ENCODE measurements around the gene IGF1R. TPM values are rescaled to one million over a fixed set of nuclear protein-coding genes. Genes with fewer than 3 reads are reported as not detected.

The IGF1R gene
- total RNA-seq, 2 donors from 2014 or later, result 25.7 to 40.1 TPM

DNA sequence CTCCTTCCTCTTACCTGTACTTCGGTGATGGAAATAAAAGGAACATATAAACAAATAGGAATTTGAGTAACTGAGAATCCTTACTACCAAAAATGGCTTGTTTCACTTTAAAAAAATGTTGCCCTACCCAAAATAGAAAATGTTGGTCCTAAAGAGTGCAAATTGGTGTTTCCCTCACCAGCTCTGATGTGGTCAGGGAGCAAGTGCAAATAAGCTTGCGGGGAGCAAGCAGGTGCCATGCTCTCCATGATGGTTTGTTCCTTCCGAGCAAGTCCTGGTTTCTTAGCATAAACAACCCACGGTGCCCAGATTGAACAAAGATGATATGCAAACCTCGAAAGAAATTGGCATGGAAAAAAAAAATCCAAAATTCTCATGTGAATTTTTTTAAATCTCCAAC is 290.5 kb downstream of the IGF1R start:
- no peak for DNase-seq
- Mint-ChIP-seq H3K9me3 (no peaks in the 10 kb centered on the region), H3K4me1 (ENCODE audit: low read depth) (peaks cover 26% of the 10 kb centered on the region), H3K27me3 (ENCODE audit: low read depth) (no peaks in the 10 kb centered on the region), H3K4me3 (no peak overlapping the region), H3K27ac (no peak overlapping the region), H3K36me3 (ENCODE audit: insufficient read depth in 2 of 2) (peaks cover 0 to 9% of the 10 kb centered on the region in 2 donors)
- no peak for ATAC-seq (replicated peaks in 1 of 2)

DNA sequence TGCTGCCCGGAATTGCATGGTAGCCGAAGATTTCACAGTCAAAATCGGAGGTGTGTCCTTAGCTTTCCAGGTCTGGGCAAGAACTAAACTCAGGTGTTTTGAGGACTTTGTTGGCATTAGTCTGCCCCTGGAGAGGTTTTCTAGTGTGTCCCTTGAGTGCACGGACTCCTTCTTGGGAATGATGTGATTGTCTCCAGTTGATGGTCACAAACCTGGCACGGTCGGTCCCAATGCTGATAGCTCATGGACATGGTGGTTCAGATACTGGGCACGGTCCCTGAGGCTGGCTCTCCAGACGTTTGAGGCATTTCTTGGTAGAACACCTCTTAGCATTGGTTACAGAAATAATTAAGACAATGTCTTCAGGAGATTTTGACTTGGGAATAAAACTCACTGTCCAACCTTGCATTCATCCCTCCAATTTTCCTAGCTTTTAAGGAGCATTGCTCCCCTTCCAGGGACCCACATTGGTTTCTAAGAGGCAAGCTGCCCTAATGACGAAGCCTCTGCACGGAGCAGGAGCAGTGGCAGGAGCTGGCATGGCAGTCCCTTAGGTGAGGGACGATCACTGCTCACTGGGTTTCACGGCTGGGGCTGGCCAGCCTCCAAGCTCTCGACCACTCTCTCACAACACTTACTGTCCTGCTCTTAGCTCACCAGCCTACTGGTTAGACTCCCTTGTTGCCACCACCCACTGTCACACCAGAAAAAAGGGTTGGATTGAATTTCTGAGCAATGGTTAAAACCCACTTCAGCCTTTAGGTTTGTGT is 291.2 kb downstream of the IGF1R start:
- H3K4me1 Mint-ChIP-seq (ENCODE audit: low read depth), result peaks cover 26% of the 10 kb centered on the region
- DNase-seq, result no peak
- no peak overlapping the region for H3K4me3 Mint-ChIP-seq
- H3K9me3 Mint-ChIP-seq, result no peaks in the 10 kb centered on the region
- peaks cover 0 to 9% of the 10 kb centered on the region in 2 donors for H3K36me3 Mint-ChIP-seq (ENCODE audit: insufficient read depth in 2 of 2)
- H3K27ac Mint-ChIP-seq, result no peak overlapping the region
- ATAC-seq (replicated peaks in 1 of 2), result no peak
- no peaks in the 10 kb centered on the region for H3K27me3 Mint-ChIP-seq (ENCODE audit: low read depth)

DNA sequence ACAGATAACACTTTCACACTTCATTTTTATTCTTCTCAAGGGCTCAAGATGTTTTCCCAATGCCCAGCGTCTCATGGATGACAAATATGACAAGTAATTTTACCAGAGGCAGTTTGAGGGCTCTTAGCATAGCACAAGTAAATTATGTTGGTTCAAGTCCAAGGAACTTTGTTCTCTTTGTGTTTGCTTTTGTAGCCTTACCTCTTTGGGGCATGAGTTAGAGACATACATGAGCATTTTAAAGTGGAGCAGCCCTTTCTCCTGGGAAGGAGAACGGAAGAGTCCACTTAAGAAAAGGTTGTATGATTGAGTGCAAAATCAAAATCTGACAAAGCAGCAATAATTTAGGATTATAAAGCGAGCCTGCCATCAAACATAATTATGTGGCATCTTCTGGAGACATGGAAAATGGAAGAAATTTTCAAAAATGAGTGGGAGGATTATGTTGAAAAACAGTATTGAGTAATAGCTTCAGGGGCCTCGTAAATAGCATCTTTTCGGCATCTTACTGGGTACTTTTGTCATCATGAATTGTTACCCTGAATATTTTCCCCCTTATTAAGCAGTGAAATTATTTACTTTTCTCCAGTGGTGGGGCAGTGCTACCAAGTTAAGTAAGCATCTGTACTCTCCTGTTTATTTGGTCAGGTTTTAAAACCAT is 293.4 kb downstream of the IGF1R start:
- Mint-ChIP-seq H3K27ac (no peak overlapping the region), H3K4me3 (no peak overlapping the region), H3K9me3 (no peaks in the 10 kb centered on the region), H3K27me3 (ENCODE audit: low read depth) (no peaks in the 10 kb centered on the region), H3K36me3 (ENCODE audit: insufficient read depth in 2 of 2) (peaks cover 0 to 6% of the 10 kb centered on the region in 2 donors), H3K4me1 (ENCODE audit: low read depth) (peaks cover 20% of the 10 kb centered on the region)
- DNase-seq (no peak), ATAC-seq (replicated peaks in 1 of 2) (no peak)

DNA sequence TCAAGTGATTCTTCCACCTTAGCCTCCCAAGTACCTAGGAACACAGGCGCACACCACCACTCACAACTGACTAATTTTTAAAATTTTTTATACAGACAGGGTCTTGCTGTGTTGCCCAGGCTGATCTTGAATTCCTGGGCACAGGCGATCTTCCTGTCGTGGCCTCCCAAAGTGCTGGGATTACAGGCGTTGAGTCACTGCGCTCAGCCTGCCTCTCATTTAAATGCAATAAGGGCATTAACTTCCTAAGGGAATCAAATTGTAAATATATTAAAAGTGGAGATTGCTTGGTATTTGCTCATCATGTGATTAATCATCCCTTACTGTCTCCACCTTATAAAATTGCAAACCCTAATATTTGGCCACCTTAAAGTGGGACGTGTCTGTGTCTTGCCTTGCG is 294.1 kb downstream of the IGF1R start:
- Mint-ChIP-seq H3K36me3 (ENCODE audit: insufficient read depth in 2 of 2) (peaks cover 0 to 5% of the 10 kb centered on the region in 2 donors), H3K4me3 (no peak overlapping the region), H3K27me3 (ENCODE audit: low read depth) (no peaks in the 10 kb centered on the region), H3K4me1 (ENCODE audit: low read depth) (peaks cover 13% of the 10 kb centered on the region), H3K27ac (no peak overlapping the region), H3K9me3 (no peaks in the 10 kb centered on the region)
- ATAC-seq (replicated peaks in 1 of 2) (no peak), DNase-seq (no peak)

DNA sequence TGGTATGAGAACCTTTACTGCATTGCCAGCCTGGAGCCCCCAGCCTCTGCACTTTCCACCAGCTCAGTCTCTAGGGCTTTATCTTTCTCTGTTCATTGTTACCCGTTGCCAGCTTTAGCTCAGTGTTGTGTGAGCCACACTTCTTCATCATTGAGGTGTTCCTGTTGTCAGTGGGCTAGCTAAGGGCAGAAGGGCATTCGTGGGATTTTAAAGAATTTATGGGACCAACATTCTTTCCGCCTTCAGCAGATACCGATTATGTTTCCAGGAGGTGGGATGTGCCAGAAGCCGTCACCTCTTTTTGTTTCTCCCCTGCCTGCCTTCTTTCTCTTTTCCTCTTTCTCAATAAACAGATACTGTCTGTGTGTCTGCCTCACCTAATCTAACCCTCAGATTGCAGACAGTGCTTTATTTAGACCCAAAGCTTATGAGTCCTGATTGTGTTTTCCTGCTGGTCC is 294.7 kb downstream of the IGF1R start:
- DNase-seq, result no peak
- Mint-ChIP-seq H3K27me3 (ENCODE audit: low read depth) (no peaks in the 10 kb centered on the region), H3K4me3 (no peak overlapping the region), H3K36me3 (ENCODE audit: insufficient read depth in 2 of 2) (peaks cover 0 to 5% of the 10 kb centered on the region in 2 donors), H3K9me3 (no peaks in the 10 kb centered on the region), H3K4me1 (ENCODE audit: low read depth) (peaks cover 6% of the 10 kb centered on the region), H3K27ac (no peak overlapping the region)
- no peak for ATAC-seq (replicated peaks in 1 of 2)

DNA sequence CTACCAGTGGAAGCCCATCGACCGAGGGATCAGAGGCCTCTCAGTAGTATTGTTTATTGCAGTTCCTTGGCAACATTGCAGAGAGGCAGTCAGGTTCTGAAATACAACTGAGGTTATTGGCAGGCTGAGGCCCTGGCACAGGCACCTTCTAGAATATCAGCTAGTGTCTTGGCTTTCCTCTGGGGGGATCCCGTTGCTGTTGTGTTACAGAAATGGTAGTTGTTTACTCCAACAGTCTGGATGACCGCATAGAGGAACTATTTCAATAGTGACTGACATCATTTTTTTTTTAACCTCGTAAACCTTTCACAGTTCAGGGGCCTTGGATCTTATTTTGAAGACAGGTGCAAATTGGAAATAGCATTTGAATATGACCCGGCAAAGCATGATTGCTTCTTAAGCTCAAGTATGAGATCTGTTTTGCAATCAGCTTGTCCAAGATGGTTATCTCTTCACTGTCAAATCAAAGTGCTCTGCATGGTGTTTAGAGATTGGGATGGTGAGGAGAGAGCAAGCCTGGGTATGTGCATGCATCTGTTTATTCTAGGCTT is 295.3 kb downstream of the IGF1R start:
- Mint-ChIP-seq H3K27me3 (ENCODE audit: low read depth) (no peaks in the 10 kb centered on the region), H3K4me1 (ENCODE audit: low read depth) (peaks cover under 1% of the 10 kb centered on the region), H3K36me3 (ENCODE audit: insufficient read depth in 2 of 2) (peaks cover 0 to 7% of the 10 kb centered on the region in 2 donors), H3K9me3 (no peaks in the 10 kb centered on the region), H3K27ac (no peak overlapping the region), H3K4me3 (no peak overlapping the region)
- ATAC-seq (replicated peaks in 1 of 2) (no peak), DNase-seq (no peak)

DNA sequence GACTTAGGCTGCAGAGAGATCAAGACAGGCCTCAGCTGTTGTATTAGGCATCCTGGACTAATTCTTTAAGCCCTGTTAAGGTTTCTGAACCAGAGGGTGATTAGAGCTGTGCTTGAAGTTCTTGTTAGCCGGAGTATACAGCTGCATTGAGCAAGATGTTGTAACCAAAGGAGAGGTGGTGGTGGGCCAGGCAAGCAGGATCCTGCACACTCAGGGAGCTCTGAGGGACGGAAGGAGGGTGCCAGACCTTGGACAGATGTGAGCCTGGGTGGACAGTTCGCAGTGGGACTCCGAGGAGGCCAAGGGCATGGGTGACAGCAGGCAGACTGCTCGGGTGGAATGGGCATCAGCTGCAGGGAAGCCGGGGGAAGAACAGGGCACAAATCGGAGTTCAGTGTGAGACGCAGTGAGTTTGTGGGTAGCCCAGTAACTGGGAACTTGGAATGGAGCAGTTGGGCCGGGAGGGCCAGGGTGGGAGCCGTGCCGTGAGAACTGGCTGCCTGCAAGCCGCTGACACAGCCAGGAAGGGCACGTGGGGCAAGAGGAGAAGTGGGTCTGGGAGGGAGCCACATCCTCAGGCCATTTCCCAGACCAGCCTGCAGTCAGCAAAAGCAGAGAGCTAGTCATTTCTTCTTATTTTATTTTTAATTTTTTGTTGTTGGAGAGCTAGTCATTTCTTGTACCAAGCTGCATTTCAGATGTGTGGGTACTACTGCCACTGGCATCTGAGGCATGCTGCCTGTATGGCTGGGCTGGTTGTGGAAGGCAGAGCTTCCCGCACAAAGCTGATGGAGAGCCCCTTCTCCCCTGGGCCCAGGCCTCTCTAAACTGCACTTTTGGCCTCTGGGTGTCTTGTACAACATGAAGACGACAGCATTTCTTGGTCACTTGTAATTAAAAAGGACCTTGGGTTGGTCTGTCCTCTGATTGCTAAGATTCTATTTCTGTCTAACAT is 298.2 kb downstream of the IGF1R start:
- Mint-ChIP-seq H3K27me3 (ENCODE audit: low read depth) (no peaks in the 10 kb centered on the region), H3K4me3 (no peak overlapping the region), H3K36me3 (ENCODE audit: insufficient read depth in 2 of 2) (peaks cover 0 to 9% of the 10 kb centered on the region in 2 donors), H3K27ac (no peak overlapping the region), H3K4me1 (ENCODE audit: low read depth) (no peaks in the 10 kb centered on the region), H3K9me3 (no peaks in the 10 kb centered on the region)
- no peak for DNase-seq
- no peak for ATAC-seq (replicated peaks in 1 of 2)

DNA sequence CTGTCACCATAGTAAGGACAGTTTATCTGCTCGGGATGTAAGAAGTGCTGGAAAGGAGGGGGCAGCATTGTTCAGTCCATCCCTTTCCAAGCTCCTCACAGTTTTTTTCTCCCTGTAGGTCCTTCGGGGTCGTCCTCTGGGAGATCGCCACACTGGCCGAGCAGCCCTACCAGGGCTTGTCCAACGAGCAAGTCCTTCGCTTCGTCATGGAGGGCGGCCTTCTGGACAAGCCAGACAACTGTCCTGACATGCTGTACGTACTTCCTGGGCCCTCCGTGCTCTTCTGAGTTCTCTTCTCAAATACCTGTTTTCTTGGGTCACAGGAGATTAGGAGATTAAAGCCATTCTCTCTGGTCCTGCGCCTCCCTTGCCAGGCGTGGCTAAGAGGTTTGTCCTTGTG is 300.1 kb downstream of the IGF1R start:
- Mint-ChIP-seq H3K9me3 (no peaks in the 10 kb centered on the region), H3K27me3 (ENCODE audit: low read depth) (no peaks in the 10 kb centered on the region), H3K4me1 (ENCODE audit: low read depth) (peaks cover 18% of the 10 kb centered on the region), H3K36me3 (ENCODE audit: insufficient read depth in 2 of 2) (peaks cover 0 to 6% of the 10 kb centered on the region in 2 donors), H3K4me3 (no peak overlapping the region), H3K27ac (no peak overlapping the region)
- ATAC-seq (replicated peaks in 1 of 2), result no peak
- no peak for DNase-seq

DNA sequence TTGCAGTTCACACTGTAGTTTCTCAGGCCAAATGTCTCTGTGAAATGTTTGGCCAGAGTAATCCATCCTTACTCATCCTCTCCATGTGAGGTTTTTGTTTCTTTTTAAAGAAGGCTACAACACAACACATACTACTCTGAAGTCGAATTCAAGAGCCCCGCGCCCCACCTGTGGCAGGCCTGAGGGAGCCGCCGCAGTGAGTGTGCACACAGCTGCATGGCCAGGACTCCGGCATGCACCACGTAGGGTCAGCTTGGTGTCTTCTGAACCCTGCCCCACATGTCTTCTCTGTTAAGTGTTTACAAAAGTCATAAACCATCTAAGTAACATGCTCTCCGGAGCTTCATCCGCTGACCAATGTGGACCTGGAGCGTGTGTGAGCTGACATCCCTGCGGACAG is 300.6 kb downstream of the IGF1R start:
- Mint-ChIP-seq H3K4me3 (no peak overlapping the region), H3K9me3 (no peaks in the 10 kb centered on the region), H3K27ac (no peak overlapping the region), H3K4me1 (ENCODE audit: low read depth) (peaks cover 20% of the 10 kb centered on the region), H3K36me3 (ENCODE audit: insufficient read depth in 2 of 2) (peaks cover 0 to 6% of the 10 kb centered on the region in 2 donors), H3K27me3 (ENCODE audit: low read depth) (no peaks in the 10 kb centered on the region)
- ATAC-seq (replicated peaks in 1 of 2) (no peak), DNase-seq (no peak)

DNA sequence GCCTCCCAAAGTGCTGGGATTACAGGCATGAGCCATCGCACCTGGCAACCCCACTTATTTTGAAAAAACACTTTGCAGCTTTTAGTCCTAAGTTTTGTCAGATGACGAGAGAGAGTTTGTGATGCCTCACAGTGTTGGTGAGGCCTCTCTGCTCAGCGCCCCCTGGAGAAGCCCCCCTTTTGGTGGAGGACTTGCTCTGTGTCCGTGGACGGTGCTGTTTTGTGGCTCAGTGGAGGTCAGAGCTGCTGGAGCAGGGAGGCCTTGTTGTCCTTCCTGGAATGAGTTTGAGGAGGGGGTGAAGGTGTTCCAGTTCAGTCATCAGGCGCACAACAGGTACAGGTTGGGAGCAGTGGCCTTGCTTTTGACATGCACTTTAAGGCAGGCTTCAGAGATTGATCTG is 301.3 kb downstream of the IGF1R start:
- Mint-ChIP-seq H3K27me3 (ENCODE audit: low read depth) (no peaks in the 10 kb centered on the region), H3K36me3 (ENCODE audit: insufficient read depth in 2 of 2) (peaks cover 0 to 6% of the 10 kb centered on the region in 2 donors), H3K27ac (no peak overlapping the region), H3K4me3 (no peak overlapping the region), H3K4me1 (ENCODE audit: low read depth) (peaks cover 20% of the 10 kb centered on the region), H3K9me3 (no peaks in the 10 kb centered on the region)
- DNase-seq, result no peak
- no peak for ATAC-seq (replicated peaks in 1 of 2)

DNA sequence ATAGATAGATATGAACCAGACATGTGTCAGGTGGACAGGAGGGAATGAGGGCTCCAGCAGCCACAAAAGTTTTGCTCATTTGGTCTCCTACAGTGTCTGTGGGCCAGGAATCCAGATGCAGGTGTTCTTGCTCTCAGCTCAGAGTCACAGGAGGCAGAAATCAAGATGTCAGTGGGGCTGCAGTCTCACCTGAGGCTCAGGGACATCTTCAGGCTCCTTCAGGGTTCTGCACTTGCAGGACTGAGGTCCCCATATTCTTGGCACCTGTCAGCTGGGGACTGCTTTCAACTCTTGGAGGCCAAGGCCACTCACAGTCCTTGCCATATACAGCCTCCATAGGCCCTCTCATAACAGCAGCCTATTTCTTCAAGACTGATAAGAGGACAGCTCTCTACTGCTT is 301.9 kb downstream of the IGF1R start:
- no peak for DNase-seq
- Mint-ChIP-seq H3K27ac (no peak overlapping the region), H3K27me3 (ENCODE audit: low read depth) (no peaks in the 10 kb centered on the region), H3K4me1 (ENCODE audit: low read depth) (peaks cover 20% of the 10 kb centered on the region), H3K9me3 (no peaks in the 10 kb centered on the region), H3K4me3 (no peak overlapping the region), H3K36me3 (ENCODE audit: insufficient read depth in 2 of 2) (peaks cover 0 to 6% of the 10 kb centered on the region in 2 donors)
- ATAC-seq (replicated peaks in 1 of 2), result no peak

DNA sequence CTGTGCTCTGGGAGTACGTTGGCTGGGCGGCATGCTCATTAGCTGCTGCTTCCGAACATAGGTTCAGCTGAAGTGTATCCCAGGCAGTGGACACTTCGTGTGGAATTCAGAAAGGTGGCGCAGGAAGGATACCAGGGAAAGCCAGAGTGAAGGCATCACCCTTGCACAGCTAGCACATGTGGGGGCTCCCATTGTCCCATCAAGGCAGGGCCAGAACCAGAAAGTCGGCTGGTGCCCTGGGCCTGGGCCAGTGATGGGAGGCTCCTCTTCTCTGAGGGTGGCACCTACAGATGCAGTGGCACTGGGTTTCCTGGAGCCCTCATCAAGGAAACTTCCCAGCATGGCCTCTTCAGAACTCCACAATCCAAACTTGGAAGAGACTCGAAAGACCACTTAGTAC is 302.7 kb downstream of the IGF1R start:
- Mint-ChIP-seq H3K36me3 (ENCODE audit: insufficient read depth in 2 of 2) (peaks cover 0 to 6% of the 10 kb centered on the region in 2 donors), H3K27ac (no peak overlapping the region), H3K27me3 (ENCODE audit: low read depth) (no peaks in the 10 kb centered on the region), H3K4me1 (ENCODE audit: low read depth) (peaks cover 20% of the 10 kb centered on the region), H3K9me3 (no peaks in the 10 kb centered on the region), H3K4me3 (no peak overlapping the region)
- DNase-seq (no peak), ATAC-seq (replicated peaks in 1 of 2) (no peak)

All from activated T-cell treated with anti-CD3 and anti-CD28 coated beads, Interleukin-2, amount 50 U/mL, for 72 hours (primary cell).